Tongue (tissue), 2 donors: Measurements from ENCODE around the gene FAM219B. TPM values are rescaled to one million over a fixed set of nuclear protein-coding genes. Genes with fewer than 3 reads are reported as not detected.
A peak's percentile ranks its signal among the peaks of the same experiment; 100 is the strongest.
"Not testable (repeated sequence)": the region's sequence is repeated elsewhere in the genome, so short reads cannot be mapped to it uniquely, and the experiment has no call there.

Experiments
- DNase-seq: peaks from one replicate; pipeline ENCODE4 v3.0.0-alpha.2; 2015
- total RNA-seq: library from RNA; depleted of rRNA; stranded (reverse); fragments of >200 nt; gene quantifications from one replicate; pipeline ENCODE4 v1.2.3, GENCODE V29; 2014

The FAM219B gene
- total RNA-seq, 1 donor from 2014 or later: 76.3 TPM

DNA sequence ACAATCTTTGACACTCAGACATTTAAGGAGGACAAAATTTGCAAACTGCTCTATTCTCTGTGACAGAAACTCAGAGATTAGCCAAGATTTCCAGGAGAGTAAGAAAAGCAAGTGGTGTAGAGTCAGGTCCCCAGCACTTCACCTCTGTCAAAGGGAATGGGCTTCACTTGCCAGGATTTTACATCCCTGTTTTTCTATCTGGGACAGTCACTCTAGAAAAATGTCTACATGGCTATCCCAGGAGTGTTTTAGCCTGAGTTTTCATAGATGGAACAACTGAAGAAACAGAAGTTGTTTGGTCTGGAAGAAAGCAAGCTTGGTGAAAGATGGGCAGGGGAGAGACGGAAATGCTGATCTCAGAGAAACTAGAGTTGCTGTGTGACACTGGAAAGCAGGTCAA lies 3.0 kb downstream of the FAM219B start:
- DNase-seq: no peak

DNA sequence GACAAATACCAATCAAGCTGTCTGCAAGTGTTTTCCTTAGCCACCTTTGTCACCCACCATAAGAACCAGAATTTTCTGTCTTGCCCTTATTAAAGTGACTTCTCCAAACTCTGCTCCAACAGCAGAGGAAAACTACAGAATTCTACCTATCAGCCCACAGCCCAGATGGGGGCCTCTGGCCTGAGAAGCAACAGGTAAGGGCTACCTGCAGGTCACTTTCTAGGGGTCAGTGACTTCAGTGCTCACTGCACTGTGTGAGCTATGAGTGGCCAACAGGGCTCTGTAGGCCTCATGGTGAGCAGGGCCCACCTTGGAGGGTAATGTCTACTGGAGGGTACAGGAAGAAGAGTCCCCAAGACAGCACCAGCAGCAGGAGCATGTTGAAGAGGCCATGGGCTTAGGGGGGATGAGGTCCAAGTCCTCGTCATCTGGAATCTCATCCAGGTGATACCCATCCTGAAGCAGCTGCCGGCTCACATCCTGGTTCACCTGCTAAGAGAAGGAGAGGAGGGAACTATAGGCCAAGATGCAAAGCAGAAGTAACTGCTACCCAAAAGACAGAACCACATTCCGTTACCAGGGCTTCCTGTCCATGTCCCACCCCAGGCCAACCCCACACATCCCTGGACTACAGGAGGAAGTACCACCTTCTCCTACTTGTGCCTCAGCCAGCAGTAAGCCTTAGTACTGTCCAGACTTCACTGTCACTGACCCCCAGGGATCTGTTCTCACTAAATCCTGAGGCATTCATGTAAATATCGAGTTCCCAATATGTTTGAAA lies 4.2 kb downstream of the FAM219B start:
- no peak for DNase-seq

DNA sequence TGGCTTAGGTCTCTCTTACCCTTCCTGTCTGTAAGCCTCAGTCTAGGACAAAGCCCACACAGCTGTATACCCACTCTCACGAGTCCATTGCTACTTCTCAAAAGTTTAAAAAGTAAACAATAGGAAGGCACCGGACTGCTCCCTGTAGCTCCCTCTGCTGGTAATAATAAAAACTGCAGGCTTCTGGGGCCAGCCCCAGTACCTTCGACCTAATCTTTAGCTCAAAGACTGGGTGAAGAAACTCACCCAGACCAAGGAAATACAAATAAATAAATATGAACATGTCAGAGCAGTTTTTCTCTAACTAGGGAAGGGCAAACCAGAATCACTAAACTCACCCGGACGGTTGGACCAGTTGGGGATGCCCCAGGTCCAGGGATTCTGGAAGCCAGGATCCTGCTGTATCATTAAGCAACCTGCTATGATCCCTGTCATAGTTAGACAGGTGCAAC lies 5.0 kb downstream of the FAM219B start:
- DNase-seq: peak; percentile 79

DNA sequence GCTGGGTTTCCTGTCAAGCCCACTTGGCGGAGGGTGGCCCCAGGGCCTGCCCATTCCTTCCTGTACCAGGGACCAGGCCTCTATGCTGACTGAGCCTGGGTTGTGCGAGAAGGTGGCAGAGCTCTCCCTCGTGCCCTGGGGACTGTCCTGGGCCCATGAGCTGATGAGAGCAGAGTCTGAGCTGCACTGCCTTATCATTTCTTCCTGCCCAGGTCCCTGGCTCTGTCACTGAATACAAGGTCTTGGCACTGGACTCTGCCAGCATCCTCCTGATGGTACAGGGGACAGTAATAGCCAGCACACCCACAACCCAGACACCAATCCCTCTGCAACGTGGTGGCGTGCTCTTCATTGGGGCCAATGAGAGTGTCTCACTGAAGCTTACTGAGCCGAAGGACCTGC lies 9.3 kb downstream of the FAM219B start:
- no peak for DNase-seq

DNA sequence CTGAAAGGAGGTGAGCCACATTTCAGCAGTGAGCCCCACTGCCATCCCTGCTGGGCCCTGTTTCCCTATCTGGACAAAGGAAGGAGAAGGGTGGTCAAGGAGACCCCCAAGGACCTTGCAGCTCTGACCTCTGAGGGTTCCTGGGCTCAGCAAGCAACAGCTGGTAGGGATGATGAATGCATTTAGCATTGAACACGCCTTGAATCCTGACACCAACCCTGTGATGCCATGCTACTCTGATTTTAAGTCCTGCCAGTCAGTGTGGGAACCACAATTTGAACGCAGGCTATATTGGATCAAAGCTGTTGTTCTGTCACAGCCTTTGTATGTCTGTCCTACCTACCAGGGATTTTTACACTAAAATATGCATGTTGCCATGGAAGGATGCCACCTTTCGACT lies 10.3 kb downstream of the FAM219B start:
- DNase-seq: no peak

DNA sequence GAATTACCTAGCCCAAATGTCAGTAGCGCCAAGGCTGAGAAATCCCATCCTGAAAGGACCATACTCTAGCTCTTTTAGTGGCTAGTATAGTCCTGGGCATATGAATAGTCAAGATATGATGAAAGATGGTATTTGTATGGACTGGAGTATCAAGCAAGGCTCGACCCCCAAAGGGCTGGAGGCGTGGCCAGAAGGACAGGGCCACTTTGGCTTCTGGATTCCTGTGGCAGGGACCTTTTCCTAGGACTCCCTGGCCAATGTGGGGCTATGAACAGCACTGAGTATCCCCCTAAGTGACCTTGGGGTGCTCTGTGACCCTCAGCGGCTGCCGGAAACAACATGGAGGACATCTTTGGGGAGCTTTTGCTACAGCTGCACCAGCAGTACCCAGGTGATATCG lies 10.8 kb downstream of the FAM219B start:
- no peak for DNase-seq

DNA sequence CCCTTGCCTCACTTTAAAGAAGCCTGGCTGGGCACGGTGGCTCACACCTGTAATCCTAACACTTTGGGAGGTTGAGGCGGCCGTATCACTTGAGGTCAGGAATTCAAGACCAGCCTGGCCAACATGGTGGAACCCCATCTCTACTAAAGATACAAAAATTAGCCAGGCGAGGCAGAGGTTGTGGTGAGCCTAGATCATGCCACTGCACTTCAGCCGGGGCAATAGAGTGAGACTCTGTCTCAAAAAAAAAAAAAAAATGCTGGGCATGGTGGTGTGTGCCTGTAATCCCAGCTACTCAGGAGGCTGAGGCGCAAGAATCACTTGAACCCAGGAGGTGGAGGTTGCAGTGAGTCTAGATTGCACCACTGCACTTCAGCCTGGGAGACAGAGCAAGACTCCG lies 12.3 kb downstream of the FAM219B start:
- DNase-seq: not testable (repeated sequence)

DNA sequence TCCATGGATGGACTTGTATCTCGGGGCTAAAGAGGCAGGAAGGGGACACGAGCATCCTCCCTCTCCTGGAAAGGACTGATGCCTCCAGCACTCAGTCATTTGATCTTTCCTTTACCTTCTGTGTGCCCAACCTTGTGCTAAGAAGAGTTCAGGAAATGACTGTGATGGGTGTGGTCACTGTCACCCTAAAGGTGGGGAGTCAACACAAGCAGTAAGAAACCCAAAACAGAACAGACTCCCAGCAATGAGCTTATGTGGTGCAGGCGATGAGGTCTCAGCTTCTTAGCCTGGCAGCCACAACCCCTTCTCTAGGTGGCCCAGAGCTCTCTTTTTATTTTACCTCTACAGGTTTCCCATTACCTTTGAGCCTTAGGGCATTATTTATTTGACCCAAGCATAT lies 13.0 kb downstream of the FAM219B start:
- no peak for DNase-seq

DNA sequence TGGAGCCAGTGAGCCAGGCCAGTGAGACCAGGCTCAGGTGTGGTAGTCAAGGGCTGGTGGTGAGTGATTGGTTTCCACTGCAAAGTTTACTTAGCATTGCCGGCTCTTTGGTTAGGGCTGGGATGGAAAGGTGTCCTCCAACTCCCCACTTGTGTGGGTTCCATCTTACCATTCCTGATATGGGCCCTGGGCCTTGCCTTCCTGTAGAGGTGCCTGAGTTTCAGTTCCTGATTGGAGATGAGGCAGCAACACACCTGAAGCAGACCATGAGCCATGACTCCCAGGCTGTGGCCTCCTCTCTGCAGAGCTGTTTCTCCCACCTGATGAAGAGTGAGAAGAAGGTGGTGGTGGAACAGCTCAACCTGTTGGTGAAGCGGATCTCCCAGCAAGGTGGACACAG lies 13.7 kb downstream of the FAM219B start:
- no peak for DNase-seq

DNA sequence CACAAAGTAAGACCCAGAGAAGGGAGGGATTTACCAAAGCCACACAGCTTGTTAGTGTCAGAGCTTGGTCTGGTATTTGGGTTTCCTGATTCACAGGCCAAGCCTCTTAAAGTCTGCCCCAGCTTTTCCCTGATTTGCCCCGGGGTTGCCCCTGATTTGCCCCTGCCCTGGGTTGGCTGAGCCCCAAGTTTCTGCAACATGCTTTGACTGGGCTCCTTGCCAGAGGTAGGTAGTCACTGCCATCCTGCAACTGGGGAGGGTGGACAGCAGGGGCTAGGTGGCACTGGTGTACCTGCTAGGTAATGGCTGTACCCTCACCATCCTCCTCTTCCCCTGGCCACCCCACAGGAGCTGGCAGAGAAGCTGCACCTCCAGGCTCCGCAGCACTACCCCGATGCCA lies 14.3 kb downstream of the FAM219B start:
- no peak for DNase-seq

DNA sequence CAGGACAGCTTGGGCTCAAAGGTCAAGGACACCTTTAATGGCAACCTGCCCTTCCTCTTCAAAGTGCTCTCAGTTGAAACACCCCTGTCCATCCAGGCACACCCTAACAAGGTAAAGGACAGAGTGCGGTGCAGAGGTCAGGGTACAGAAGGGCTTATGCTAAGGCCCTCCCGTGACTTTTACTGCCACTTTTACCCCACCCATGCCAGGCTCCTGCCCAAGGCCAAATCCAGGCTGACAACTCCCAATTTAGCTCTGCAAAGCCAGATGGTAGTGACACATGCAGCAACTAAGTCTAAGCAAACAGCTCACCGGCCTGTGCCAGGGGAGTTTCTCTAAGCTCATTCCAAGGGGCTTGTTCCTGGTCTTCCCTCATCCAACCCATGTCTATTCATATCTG lies 15.2 kb downstream of the FAM219B start:
- DNase-seq: no peak

DNA sequence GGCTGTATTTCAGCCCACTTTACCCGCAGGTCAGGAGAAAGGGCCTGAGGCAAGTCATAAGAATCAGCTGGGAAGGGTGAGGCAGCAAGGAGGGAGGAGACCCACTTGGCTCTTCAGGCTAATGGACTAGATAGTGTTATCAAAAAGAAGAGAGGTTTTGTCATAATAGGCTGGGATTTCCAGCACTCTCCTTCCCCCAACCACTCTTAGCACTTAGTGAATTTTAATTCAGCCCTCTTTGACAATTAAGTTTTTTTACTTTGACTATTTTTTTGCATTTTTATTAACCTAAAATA lies 16.0 kb downstream of the FAM219B start:
- no peak for DNase-seq

DNA sequence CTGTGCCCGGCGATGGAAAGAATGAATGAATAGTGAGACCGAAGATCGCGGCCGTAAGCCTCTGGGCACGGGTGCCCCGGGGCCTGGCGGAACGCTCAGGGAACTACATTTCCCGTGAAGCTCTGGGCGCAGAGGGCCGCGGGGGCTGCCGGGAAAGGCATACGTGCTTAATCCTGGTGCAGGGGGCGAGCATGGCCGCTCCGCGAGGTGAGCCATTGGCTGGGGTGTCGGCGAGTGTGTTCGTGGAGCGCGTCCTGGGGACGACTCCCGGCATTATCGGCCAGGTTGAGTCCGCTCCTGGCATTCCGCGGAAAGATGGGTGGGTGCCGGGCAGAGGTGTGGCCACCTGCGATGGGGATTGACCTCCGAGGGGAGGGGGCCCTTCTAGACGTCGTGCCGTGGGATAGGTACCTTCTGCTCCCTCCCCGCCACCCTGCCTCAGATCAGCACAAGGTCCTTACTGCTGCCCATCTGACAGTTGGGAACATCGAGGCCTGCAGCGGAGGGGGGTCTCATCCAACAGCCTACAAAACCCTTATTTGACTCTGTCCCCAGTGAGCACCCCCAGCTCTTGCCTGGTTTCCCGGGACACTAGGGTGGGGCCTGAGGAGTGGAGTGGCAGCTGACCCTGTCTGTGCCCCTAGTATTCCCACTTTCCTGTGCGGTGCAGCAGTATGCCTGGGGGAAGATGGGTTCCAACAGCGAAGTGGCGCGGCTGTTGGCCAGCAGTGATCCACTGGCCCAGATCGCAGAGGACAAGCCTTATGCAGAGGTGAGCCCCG lies 16.6 kb downstream of the FAM219B start, which contains the start of gene MPI:
Gene MPI, plus strand, starts transcription at position 160 of the 782 bp plus-strand sequence. Its CDS starts 32 bp downstream, at position 192.
- DNase-seq: peak; percentile 94

DNA sequence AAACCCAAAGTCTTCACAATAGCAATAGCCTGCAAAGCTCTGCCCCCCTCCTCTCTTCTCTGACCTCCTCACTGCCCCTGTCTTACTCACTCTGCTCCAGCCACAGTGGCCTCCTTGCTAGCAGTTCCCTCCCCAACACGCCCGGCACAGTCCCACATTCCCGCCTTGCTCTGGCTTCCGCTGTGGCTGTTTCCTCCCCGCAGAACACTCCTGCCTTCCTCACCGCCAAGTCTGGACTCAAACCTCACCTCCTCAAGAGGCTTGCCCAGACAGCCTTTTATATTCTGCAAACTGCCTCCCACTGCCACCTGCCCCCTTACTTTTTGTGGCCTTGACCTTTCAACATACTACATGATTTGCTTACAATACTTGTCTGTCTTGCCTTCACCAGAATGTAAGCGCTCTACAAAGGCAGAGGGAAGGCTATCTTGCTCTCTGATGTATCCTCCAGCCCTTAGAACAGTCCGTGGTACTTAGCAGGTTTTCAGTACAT lies 17.2 kb downstream of the FAM219B start:
- peak; percentile 66 for DNase-seq

DNA sequence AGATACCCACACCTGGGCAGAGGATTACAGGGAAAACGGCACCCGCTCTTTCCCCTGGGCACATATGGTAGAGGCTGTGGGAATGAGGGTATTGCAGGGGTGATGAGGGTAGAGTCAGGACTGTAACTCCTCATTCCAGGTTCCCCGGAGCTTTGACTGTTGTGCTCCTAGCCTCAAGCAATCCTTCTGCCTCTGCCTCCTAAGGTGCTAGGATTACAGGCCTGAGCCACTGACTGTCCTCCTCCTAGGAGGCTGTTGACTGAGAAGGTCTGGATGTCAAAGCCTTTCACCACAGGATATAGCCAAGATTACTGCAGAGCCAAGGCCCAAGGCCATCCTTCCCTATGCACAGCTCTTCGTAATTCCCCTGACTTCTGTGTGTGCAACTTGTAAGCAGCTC lies 17.9 kb downstream of the FAM219B start:
- DNase-seq: no peak

DNA sequence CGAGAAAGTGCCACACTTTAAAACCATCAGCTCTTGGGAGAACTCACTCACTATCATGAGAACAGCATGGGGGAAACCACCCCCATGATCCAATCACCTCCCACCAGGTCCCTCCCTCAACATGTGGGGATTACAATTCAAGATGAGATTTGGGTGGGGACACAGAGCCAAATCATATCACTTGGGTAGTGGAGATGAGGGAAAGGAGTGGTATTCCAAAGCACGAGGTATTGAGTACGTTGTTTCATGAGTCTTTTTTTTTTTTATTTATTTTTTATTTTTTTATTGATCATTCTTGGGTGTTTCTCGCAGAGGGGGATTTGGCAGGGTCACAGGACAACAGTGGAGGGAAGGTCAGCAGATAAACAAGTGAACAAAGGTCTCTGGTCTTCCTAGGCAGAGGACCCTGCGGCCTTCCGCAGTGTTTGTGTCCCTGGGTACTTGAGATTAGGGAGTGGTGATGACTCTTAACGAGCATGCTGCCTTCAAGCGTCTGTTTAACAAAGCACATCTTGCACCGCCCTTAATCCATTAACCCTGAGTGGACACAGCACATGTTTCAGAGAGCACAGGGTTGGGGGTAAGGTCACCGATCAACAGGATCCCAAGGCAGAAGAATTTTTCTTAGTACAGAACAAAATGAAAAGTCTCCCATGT lies 19.0 kb downstream of the FAM219B start:
- DNase-seq: not testable (repeated sequence)

DNA sequence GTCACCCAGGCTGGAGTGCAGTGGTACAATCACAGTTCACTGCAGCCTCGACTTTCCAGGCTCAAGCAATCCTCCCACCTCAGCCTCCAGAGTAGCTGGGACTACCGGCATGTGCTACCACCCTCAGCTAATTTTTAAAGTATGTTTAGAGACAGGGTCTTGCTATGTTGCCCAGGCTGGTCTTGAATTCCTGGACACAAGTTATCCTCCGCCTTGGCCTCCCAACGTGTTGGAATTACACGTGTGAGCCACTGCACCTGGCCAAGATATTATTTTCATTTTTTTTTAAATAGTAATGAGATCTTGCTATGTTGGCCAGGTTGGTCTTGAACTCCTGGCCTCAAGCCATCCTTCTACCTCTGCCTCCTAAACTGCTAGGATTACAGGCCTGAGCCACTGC lies 21.2 kb downstream of the FAM219B start:
- DNase-seq: no peak

DNA sequence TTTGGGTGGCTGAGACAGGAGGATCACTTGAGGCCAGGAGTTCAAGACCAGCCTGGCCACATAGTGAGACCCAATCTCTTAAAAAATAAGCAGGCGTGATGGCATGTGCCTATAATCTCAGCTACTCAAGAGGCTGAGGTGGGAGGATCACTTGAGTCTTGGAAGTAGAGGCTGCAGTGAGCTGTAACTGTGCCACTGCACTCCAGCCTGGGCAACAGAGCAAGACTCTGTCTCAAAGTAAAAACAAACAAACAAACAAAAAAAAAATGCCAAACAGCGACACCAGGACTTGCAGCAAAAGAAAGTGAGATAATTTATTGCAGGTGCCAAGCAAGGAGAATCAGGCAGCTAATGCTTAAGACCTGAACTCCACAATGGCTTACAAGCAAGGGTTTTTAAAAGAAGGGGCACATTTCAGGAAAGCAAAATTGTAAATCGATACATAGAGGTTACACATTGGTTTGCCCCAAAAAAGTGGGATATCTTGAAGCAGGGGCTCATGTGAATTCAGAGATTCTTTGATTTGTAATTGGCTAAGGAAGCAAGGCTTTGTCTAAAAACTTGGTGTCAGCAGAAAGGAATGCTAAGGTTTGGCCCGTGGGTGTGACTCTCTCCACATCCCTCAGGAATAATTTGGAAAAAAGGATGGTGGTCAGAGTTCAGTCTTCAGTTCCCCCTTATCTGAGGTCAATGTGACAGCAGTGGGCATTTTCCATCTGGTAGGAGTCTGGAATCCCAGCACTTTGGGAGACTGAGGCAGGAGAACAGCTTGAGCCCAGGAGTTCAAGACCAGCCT lies 22.0 kb downstream of the FAM219B start:
- DNase-seq: no peak

DNA sequence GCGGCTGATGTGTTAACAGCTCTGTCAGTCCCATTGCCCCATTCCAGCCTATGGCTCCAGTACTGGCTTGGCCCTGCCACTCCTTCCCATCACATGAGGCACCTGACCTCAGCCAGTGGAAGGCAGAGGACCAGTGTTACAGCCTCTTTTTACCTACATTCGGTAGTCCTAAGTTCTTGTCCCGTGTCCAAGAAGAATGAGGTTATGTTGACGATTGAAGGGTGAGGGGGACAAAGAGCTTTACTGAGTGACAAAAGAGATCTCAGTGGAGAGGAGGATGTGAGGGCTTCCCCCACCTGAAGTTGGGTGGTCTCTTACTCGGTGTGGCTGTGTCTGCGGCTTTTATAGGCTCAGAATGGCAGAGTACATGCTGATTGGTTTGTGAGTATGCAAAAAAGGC lies 24.1 kb downstream of the FAM219B start:
- DNase-seq: no peak

DNA sequence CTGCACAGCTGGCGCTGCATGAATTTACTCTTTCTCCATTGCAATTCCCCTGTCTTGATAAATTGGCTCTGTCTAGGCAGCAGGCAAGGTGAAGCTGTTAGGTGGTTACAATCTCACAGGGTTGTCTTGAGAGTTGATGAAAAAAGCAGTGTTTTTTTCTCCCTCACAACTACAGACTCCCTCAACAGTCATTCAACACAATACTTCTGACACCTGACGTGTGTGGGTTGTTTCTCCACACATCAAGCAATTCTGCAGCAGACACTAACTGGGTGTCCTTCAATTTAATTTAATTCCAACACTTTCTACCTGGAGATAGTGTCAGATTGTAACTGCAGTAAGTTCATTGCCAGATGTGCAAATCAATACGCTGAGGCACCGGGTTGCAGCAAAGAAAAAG lies 28.4 kb downstream of the FAM219B start:
- DNase-seq: no peak

DNA sequence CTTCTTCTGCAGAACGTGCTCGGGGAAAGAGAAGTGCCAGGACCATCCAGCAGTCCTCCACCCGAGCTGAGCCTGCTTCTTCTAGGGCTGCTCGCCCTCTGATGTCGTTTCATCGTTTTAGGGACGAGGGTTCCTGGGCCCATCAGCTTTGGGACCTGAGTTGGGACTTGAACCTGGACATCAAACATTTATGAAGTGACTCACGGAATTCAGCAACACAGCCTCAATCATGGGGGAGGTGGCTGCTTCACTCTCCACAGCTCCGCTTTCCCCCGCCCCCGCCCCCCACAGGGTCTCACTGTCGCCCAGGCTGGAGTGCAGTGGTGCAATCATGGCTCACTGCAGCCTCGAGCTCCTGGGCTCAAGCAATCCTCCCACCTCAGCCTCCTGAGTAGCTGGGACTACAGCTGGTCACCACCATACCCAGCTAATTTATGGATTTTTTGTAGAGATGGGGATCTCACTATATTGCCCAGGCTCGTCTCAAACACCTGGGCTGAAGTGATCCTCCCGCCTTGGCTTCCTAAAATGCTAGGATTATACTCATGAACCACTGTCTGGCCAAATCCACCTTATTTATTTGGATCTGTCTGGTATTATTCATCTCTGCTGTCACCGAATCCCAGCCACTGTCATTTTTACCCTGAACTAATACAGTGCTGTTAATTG lies 32.8 kb downstream of the FAM219B start:
- DNase-seq: no peak
